Left lung (tissue), 10 donors: ENCODE data around the gene TDRD3. TPM values are rescaled to one million over a fixed set of nuclear protein-coding genes. Genes with fewer than 3 reads are reported as not detected.

Experiments used
- ATAC-seq: fragments of 200-7000 bp; cut with Tn5 transposase; one replicate; pipeline ENCODE4 v1.9.1; 2020; ENCODE audit warnings: moderate library complexity
- DNase-seq, 4 donors: peaks; one replicate each; pipeline ENCODE4 v3.0.0-alpha.2; 2013 to 2020
- H3K27ac ChIP-seq, 2 donors: fragments of 200-600 bp; sonication (generic) in 1 of 2; one replicate each; pipeline versions ENCODE4 v1.5.0 to v1.8.0; 2020 to 2021
- H3K27me3 ChIP-seq, 2 donors: fragments of 200-600 bp; sonication (generic) in 1 of 2; one replicate each; pipeline versions ENCODE4 v1.5.0 to v1.8.0; 2020 to 2021
- H3K36me3 ChIP-seq, 2 donors: fragments of 200-600 bp; sonication (generic) in 1 of 2; one replicate each; pipeline versions ENCODE4 v1.5.0 to v1.8.0; 2020 to 2021
- H3K4me1 ChIP-seq, 2 donors: fragments of 200-600 bp; one replicate each; pipeline ENCODE4 v1.8.0; 2021
- H3K4me3 ChIP-seq, 2 donors: fragments of 200-600 bp; sonication (generic) in 1 of 2; one replicate each; pipeline versions ENCODE4 v1.5.0 to v1.8.0; 2020 to 2021; ENCODE audit warnings: mild to moderate bottlenecking in 1 of 2
- H3K9me3 ChIP-seq, 2 donors: fragments of 200-600 bp; sonication (generic) in 1 of 2; one replicate each; pipeline versions ENCODE4 v1.5.0 to v1.8.0; 2020 to 2021
- intact Hi-C, 2 donors: fragments of 100-400 bp; cut with DNase I; formaldehyde crosslinking; loops; one replicate each; pipeline versions ENCODE4 v1.11.2 to v1.14.2; 2022
- polyA plus RNA-seq, 6 donors: library from polyadenylated mRNA; unstranded; fragments of 120-200 nt; gene quantifications; one replicate each; pipeline ENCODE4 v1.2.1, GENCODE V29; 2013; ENCODE audit not compliant: insufficient read length in 6 of 6
- total RNA-seq, 2 donors: library from RNA; stranded (reverse); fragmentation: NEBNext Ultra II Directional; extraction: Animal tissue kit (Norgen Biotek cat#: 25700); gene quantifications; one replicate each; pipeline ENCODE4 v1.2.1, GENCODE V29; 2021
- TF ChIP-seq, protein P1 (sequence below), 2 donors: fragments of 200-600 bp; sonication (generic) in 1 of 2; IDR thresholded peaks; one replicate each; pipeline versions ENCODE4 v1.5.0 to v1.8.0; 2021; ENCODE audit warnings: antibody characterized with exemption in 2 of 2
- donor health status: DM: no; HTN: yes; CAD: no.
- donor health status: DM: no; HTN: no; CAD: no.

The TDRD3 gene
- total and polyA plus RNA-seq, 8 donors = 18.2 to 43.4 (median 41.1) TPM

DNA sequence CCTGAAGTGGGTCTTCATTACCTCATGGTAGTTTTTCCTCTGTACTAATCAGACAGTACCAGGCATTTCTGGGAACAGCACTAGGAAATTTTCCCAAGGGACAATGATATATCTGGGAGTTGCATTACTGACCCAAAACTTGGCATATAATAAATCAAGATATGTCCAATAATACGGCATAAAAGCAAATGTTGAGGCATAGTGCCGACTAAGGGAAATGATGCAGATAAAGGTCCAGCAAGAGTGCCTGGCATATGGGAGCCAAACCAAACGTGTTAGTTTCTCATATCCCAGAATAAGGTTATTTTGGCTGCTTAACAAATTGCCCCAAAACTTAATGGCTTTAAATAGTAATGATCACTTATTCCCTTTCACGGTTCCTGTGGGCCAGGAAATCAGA lies 12.1 kb upstream of the TDRD3 start:
- no peaks in the 10 kb centered on the region for H3K4me1 ChIP-seq
- TF ChIP-seq, protein P1, sequence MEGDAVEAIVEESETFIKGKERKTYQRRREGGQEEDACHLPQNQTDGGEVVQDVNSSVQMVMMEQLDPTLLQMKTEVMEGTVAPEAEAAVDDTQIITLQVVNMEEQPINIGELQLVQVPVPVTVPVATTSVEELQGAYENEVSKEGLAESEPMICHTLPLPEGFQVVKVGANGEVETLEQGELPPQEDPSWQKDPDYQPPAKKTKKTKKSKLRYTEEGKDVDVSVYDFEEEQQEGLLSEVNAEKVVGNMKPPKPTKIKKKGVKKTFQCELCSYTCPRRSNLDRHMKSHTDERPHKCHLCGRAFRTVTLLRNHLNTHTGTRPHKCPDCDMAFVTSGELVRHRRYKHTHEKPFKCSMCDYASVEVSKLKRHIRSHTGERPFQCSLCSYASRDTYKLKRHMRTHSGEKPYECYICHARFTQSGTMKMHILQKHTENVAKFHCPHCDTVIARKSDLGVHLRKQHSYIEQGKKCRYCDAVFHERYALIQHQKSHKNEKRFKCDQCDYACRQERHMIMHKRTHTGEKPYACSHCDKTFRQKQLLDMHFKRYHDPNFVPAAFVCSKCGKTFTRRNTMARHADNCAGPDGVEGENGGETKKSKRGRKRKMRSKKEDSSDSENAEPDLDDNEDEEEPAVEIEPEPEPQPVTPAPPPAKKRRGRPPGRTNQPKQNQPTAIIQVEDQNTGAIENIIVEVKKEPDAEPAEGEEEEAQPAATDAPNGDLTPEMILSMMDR (IDR thresholded peaks at IDR 0.05) = no peak
- intact Hi-C loops = no loop called here
- no peaks in the 10 kb centered on the region for H3K27me3 ChIP-seq
- no peak for DNase-seq
- H3K27ac ChIP-seq = no peak overlapping the region
- no peaks in the 10 kb centered on the region for H3K36me3 ChIP-seq
- no peak for ATAC-seq
- H3K9me3 ChIP-seq = no peaks in the 10 kb centered on the region
- no peak overlapping the region for H3K4me3 ChIP-seq

DNA sequence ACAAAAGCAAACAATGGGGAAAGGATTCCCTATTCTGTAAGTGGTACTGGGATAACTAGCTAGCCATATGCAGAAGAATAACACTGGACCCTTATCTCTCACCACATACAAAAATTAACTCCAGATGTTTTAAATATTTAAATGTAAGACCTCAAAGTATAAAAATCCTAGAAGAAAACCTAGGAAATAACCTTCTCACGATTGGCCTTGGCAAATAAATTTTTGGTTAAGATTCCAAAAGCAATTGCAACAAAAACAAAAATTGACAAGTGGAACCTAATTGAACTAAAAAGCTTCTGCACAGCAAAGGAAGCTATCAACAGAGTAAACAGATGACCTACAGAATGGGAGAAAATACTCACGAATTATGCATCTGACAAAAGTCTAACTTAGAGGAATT lies 10.8 kb upstream of the TDRD3 start:
- no peaks in the 10 kb centered on the region for H3K4me1 ChIP-seq
- no peaks in the 10 kb centered on the region for H3K27me3 ChIP-seq
- TF ChIP-seq, protein P1 (IDR thresholded peaks at IDR 0.05) = no peak
- no peaks in the 10 kb centered on the region for H3K36me3 ChIP-seq
- no peak overlapping the region for H3K27ac ChIP-seq
- no peaks in the 10 kb centered on the region for H3K9me3 ChIP-seq
- no peak overlapping the region for H3K4me3 ChIP-seq
- DNase-seq (no peak), ATAC-seq (no peak)
- intact Hi-C loops = no loop called here

- Histone ChIP-seq H3K4me3 (no peak overlapping the region), H3K27me3 (no peaks in the 10 kb centered on the region), H3K36me3 (no peaks in the 10 kb centered on the region), H3K27ac (peak overlapping the region; percentile 33 to 55), H3K4me1 (no peaks in the 10 kb centered on the region), H3K9me3 (no peaks in the 10 kb centered on the region)
- TF ChIP-seq, protein P1 (IDR thresholded peaks at IDR 0.05) = no peak
- DNase-seq (peak in 2 of 4 donors; percentile 44 to 54), ATAC-seq (peak; percentile 10)
- intact Hi-C loops = no loop called here
Measured at GRCh38 chr13:60392131-60392530, 4.9 kb upstream of the TDRD3 start.

GRCh38 chr13:60395971-60396782 lies 843 bp upstream of the TDRD3 start:
- TF ChIP-seq, protein P1 (IDR thresholded peaks at IDR 0.05) = no peak
- Histone ChIP-seq H3K27me3 (no peaks in the 10 kb centered on the region), H3K36me3 (no peaks in the 10 kb centered on the region), H3K4me1 (peaks cover 12 to 14% of the 10 kb centered on the region in 2 donors), H3K9me3 (no peaks in the 10 kb centered on the region), H3K27ac (peak overlapping the region; percentile 94 to 97), H3K4me3 (peak overlapping the region; percentile 47 to 50)
- ATAC-seq = peak; percentile 91
- intact Hi-C loops = no loop called here
- DNase-seq = peak; percentile 92 to 96 (median 94)

- H3K36me3 ChIP-seq = no peaks in the 10 kb centered on the region
- peak overlapping the region; percentile 94 to 97 for H3K27ac ChIP-seq
- intact Hi-C loops = no loop called here
- ATAC-seq = peak; percentile 5
- H3K27me3 ChIP-seq = no peaks in the 10 kb centered on the region
- peak; percentile 67 to 93 (median 69) for DNase-seq
- H3K4me1 ChIP-seq = peaks cover 12 to 14% of the 10 kb centered on the region in 2 donors
- H3K9me3 ChIP-seq = no peaks in the 10 kb centered on the region
- H3K4me3 ChIP-seq = peak overlapping the region; percentile 47 to 50
- TF ChIP-seq, protein P1 (IDR thresholded peaks at IDR 0.05) = no peak
Measured at GRCh38 chr13:60397704-60398378, 821 bp downstream of the TDRD3 start.
